Measurements from ENCODE around the gene VPS33B.
A peak's percentile ranks its signal among the peaks of the same experiment; 100 is the strongest.

VPS33B gene

GRCh38 chr15:90981681-90982080, 40.7 kb downstream of the VPS33B start:
- DNase-seq = no peak

DNA sequence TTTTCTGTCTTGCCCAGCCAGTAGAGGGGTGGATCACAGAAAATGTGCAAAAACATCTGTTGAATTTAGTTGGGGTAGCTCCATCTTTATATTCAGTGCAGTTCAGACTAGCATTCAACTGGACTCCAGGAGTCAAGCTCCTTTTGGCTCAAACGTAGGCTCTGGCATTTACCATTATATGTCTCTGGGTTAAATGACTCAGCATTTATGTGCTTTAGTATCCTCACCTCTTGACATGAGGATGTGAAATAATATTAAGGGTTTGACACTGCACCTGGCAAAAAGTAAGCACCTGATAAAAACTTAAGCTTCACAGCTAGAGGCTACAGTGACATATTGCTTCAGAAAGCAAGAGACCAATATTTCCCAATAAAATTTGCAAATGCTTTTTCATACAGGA, 42.8 kb downstream of the VPS33B start:
- DNase-seq = no peak

DNA sequence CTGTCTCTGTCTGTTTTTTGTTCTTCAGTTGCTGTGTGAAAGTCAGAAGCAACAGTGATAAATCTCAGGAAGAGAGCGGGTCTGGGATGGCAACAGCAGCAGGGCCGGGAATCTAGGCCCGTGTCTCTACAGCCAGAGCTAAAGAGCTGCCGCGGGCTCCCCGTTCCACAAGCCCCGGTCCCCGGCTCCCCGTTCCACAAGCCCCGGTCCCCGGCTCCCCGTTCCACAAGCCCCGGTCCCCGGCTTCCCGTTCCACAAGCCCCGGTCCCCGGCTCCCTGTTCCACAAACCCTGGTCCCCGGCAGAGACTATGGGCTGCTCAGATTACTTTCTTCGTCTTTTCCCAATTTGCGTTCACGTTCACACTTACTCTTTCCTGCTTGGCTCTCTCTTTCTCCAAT, 48.2 kb downstream of the VPS33B start:
- DNase-seq = no peak

DNA sequence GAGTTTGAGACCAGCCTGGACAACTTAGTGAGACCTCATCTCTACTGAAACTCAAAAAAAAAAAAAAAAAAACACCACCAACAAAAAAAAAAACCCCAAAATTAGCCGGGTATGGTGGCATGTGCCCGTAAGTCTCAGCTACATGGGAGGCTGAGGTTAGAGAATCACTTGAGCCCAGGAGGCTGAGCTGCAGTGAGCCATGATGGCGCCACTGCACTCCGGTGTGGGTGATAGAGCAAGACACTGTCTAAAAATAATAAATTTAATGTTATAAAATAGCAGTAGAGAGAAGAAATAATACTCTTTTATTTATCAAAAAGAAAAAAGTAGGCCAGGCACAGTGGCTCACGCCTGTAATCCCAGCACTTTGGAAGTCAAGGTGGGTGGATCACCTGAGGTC, 50.3 kb downstream of the VPS33B start:
- DNase-seq = no peak

- no peak for DNase-seq
These were observed 52.1 kb downstream of the VPS33B start for GRCh38 chr15:90970274-90970673.

GRCh38 chr15:90968434-90968833, 54.0 kb downstream of the VPS33B start:
- DNase-seq = no peak

- DNase-seq = no peak
These were observed 55.2 kb downstream of the VPS33B start for GRCh38 chr15:90967206-90967605.

- no peak for DNase-seq
These were observed 56.1 kb downstream of the VPS33B start for GRCh38 chr15:90966262-90966661.

GRCh38 chr15:90962021-90962420, 60.4 kb downstream of the VPS33B start:
- DNase-seq = no peak

DNA sequence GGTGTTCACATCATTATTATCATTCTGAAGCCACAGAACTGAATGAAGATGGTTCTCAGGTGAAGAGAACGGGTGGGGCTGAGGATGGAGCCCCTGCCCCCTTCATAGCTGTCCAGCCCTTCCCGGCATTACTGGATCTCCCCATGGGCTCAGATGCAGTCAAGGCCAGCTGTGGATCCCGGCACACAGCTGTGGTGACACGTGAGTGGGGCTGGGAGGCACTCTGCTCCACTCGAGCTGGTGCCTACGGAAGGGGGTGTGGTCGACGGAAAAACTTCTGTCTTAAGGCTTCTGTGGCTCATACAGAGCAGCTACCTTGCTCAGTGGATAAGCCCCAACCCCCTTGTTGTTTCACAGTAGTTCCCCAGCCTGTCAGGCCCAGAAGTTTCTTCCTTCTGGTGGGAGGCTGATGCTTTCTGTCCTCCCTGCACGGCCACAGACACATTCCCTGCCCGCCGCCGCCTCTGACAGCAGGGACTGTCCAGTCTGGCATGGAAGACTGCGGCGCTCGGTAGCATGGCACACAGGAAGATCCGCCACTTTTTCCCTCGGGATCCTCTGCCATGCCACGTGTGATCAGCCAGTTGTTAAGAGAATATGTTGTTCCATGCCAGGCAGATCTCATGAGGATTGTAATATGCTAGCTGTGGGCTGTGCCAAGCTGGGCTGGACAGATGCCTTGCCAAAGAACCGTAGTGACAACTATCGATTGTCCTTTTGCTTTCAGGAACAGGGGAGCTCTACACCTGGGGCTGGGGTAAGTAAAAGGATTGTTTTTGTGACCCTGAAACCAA, 61.9 kb downstream of the VPS33B start:
- DNase-seq = no peak

- DNase-seq = no peak
These were observed 62.5 kb downstream of the VPS33B start for GRCh38 chr15:90959894-90960293.

- DNase-seq = no peak
These were observed 63.3 kb downstream of the VPS33B start for GRCh38 chr15:90959028-90959595.

DNA sequence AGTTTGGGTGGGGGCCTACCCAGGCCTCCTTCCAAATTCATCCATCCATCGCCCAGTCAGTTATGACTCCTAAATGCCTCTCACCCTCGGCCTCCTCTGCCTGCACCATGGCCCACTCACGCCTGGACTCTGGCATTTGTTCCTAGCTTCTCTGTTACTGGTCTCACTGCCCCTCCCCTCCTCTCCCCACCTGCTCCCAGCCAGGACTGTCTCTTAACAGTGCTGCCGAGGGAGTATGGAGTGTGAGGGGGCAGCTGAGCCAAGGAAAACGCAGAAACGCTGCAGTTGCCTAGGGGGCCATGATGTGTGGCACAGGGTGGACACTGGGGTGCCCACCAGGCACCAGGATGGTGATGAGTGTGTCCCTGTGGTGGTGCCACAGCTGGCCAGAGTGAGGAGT, 64.6 kb downstream of the VPS33B start:
- DNase-seq = no peak

DNA sequence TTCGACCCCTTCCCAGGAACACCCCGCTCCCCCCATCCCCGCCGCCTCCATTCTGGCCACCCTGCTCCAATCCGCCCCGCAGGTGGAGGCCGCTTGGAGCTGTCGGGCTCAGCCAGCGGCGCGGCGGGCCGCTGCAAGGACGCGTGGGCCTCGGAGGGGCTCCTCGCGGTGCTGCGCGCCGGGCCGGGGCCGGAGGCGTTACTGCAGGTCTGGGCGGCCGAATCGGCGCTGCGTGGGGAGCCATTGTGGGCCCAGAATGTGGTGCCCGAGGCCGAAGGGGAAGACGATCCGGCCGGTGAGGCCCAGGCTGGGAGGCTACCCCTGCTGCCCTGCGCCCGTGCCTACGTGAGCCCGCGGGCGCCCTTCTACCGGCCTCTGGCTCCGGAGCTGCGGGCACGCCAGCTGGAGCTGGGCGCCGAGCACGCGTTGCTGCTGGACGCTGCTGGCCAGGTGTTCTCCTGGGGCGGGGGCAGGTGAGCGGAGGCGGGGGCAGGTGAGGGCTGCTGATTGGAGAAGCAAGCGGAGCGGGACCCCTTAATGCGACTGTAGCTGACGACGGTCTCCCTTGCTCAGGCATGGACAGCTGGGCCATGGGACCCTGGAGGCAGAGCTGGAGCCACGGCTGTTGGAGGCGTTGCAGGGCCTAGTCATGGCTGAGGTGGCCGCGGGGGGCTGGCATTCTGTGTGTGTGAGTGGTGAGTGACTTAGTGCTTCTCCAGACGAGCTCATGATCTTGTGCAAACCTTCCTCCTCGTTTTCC, 65.2 kb downstream of the VPS33B start:
- DNase-seq = peak; percentile 81

- peak; percentile 88 for DNase-seq
These were observed 65.9 kb downstream of the VPS33B start for GRCh38 chr15:90956274-90957030.

GRCh38 chr15:90955624-90956273, 66.6 kb downstream of the VPS33B start:
- DNase-seq = no peak

- DNase-seq = peak; percentile 94
These were observed 67.4 kb downstream of the VPS33B start, which contains the start of gene RCCD1 for GRCh38 chr15:90954712-90955623. TSS of gene RCCD1 (plus strand) at chr15:90954884. CDS start at chr15:90956735, 1,851 bp downstream.

- no peak for DNase-seq
These were observed 68.3 kb downstream of the VPS33B start for GRCh38 chr15:90953947-90954711.

- no peak for DNase-seq
These were observed 69.3 kb downstream of the VPS33B start for GRCh38 chr15:90952901-90953677.

Data from right kidney (tissue), 1 donor.